Erythroblast (primary cell): ENCODE measurements around the gene LIN37.

Source experiments
- GATA1 ChIP-seq: IDR thresholded peaks from 2 replicates; pipeline ENCODE4 v1.6.1; 2011; ENCODE audit warnings: low read depth, mild to moderate bottlenecking, control low read depth, low read length, moderate library complexity
- POLR2A ChIP-seq: IDR thresholded peaks from 2 replicates; pipeline ENCODE4 v1.6.1; 2011; ENCODE audit warnings: mild to moderate bottlenecking, low read length

- TF ChIP-seq POLR2A (no peak), GATA1 (no peak)
These were observed 42.8 kb downstream of the LIN37 start for GRCh38 chr19:35790981-35791813.
